Purkinje cell (primary cell): ENCODE measurements around the gene DDIT4. TPM values are rescaled to one million over a fixed set of nuclear protein-coding genes. Genes with fewer than 3 reads are reported as not detected.

Experiments
- polyA plus RNA-seq: library from polyadenylated mRNA; unstranded; fragments of >200 nt; fragmentation: Nextera tagmentation; gene quantifications from 2 replicates; pipeline ENCODE4 v1.2.1, GENCODE V29; 2014

The DDIT4 gene, protein sequence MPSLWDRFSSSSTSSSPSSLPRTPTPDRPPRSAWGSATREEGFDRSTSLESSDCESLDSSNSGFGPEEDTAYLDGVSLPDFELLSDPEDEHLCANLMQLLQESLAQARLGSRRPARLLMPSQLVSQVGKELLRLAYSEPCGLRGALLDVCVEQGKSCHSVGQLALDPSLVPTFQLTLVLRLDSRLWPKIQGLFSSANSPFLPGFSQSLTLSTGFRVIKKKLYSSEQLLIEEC
- polyA plus RNA-seq: 0.55 and 0.98 TPM in 2 replicates

DNA sequence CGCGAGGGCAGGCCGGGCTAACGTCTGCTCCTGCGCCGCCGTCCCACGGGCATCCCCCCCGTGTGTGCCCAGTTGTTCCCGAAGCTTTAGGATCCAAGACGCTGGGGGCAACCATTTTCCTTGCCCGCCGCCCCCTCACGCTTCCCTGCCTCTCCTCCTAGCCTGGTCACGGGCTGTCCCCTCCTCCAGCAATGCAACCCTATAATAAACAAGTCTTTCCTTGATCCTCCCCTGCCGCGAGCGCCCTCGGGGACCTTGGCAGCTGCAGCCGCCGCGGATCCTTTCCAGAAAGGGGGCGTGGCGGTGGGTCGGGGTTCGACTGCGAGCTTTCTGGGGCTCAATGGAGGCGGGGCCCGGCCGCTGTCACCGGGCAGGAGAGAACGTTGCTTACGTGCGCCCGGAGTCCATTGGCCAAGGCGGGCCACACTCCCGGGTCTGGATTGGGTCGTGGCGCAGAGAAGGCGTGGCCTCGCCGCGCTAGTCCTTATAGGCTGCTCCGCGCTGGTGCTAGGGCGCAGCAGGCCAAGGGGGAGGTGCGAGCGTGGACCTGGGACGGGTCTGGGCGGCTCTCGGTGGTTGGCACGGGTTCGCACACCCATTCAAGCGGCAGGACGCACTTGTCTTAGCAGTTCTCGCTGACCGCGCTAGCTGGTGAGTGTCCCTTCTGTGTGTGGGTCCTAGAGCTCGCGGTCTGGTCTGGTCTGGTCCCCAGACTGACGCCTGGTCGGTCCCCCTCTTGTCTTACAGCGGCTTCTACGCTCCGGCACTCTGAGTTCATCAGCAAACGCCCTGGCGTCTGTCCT lies at the start of gene DDIT4:
Gene DDIT4 (plus strand): TSS at position 515 of the 803 bp plus-strand sequence. CDS start 293 bp downstream, outside the sequence.

Other genes with a start within 250 kb of the DDIT4 start
- 71.1 and 128 TPM in 2 replicates for gene SPOCK2, start 185.4 kb upstream of the DDIT4 start, polyA plus RNA-seq
- gene ANAPC16, start 57.9 kb upstream of the DDIT4 start, polyA plus RNA-seq: 90.7 and 91.8 TPM in 2 replicates
- gene ASCC1, start 57.6 kb upstream of the DDIT4 start, polyA plus RNA-seq: 26.6 and 45.9 TPM in 2 replicates
- gene DNAJB12, start 81.0 kb downstream of the DDIT4 start, polyA plus RNA-seq: 3.9 and 11.6 TPM in 2 replicates